CD4-positive, alpha-beta T cell treated with Interleukin-17A for 4 hours (primary cell): ENCODE data around the gene CIART.
"Not testable (repeated sequence)": the region's sequence is repeated elsewhere in the genome, so short reads cannot be mapped to it uniquely, and the experiment has no call there.

Source experiments
- DNase-seq: peaks from one replicate; pipeline ENCODE4 v3.0.0-alpha.2; 2020; ENCODE audit warnings: mixed read lengths

CIART gene

GRCh38 chr1:150262388-150263320, 19.7 kb upstream of the CIART start:
- no peak for DNase-seq

- no peak for DNase-seq
Observed at GRCh38 chr1:150263549-150263948, 18.8 kb upstream of the CIART start.

DNA sequence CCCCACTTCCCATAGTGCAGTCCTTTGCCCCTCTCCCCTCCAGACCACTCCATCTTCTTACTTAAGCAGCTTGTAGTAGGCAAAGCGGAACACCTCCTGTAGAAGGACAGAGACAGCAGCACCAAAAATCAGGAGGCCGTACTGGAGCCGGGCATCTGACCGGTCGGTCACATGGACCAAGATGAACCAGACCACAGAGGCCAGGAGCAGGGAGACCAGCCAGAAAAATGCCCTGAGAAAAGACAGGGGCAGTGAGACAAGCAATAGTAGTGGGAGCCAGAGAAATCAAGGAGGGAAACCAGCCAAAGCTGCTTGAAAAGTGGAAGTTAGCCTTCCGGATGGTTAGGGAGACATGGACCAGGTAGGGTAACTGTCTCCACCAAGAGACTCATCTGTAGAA, 14.5 kb upstream of the CIART start:
- no peak for DNase-seq

GRCh38 chr1:150268340-150268704, 14.0 kb upstream of the CIART start:
- DNase-seq, result peak; percentile 45

- DNase-seq, result peak; percentile 94
Observed at GRCh38 chr1:150268705-150269403, 13.5 kb upstream of the CIART start, which contains the start of gene APH1A. Gene APH1A, minus strand, starts transcription at chr1:150269016. Its CDS starts 206 bp downstream, at chr1:150268810.

- no peak for DNase-seq
Observed at GRCh38 chr1:150269451-150269850, 12.9 kb upstream of the CIART start.

GRCh38 chr1:150271291-150271959, 10.9 kb upstream of the CIART start:
- no peak for DNase-seq

GRCh38 chr1:150273311-150273710, 9.0 kb upstream of the CIART start:
- DNase-seq, result no peak

- no peak for DNase-seq
Observed at GRCh38 chr1:150280138-150280707, 2.1 kb upstream of the CIART start.

- DNase-seq, result peak; percentile 73
Observed at GRCh38 chr1:150281221-150281757, 1.1 kb upstream of the CIART start.

- peak; percentile 21 for DNase-seq
Observed at GRCh38 chr1:150282558-150282958, 204 bp downstream of the CIART start.

- DNase-seq, result no peak
Observed at GRCh38 chr1:150283260-150283659, 906 bp downstream of the CIART start.

- DNase-seq, result no peak
Observed at GRCh38 chr1:150288382-150288781, 6.0 kb downstream of the CIART start.

DNA sequence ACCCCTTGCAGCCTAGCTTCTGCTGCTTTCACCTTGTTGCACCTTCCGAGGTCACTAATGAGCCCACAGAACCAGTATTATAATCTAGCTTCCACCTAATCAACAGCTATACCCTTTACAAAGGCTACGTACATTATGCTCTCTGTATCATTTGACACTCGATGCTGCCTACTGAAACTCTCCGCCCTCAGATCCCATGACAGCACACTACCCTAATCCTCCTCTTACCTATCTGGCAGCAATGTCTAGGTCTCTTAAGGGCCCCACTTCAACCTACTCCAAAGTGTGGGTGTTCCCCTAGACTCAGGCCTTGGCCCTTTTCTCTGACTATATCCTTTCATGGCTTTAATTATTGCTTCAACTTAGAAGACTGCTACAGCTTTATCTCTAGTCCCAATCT, 6.5 kb downstream of the CIART start:
- no peak for DNase-seq

DNA sequence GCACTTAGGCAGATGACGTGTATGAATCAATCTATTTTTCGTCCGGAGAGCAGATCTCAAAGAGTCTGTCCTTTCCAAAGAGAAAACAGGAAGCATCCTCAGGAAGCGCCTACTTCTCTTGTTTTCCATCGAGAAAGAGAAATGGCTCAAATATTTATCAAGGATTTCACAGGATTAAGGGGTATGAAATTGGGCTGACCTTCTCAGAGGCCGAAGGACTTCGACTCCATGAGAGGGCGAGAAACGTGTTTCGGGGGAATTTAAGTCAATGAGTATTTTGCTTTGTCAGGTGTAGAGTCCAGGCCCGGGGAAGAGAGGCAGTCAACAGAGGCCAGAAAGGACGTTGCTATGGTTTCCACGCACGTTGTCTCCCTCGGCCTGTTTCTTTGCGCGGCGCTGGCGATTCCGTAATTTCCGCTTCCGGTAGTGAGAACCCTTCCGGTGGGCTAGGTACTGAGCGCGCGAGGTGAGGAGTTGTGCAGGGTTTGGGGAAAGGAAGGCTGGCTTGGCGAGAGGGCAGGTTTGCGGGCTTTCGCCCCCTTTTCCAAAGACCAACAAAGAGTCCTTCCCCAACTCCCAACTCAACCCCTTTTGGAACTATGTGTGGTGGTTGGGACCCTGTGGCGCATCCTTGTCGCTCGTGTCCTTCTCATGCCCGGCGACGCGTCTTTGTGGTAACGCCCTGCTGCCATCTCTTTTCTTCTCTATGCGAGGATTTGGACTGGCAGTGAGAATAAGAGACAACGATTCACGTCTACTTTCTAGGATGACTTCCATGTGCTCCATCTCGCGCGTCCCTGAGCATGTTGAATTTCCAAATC, 11.3 kb downstream of the CIART start, which contains the start of gene MRPS21:
MRPS21 (plus strand) TSS at position 429 of the 821 bp plus-strand sequence. CDS start 506 bp downstream, outside the sequence.
- DNase-seq, result peak; percentile 84

DNA sequence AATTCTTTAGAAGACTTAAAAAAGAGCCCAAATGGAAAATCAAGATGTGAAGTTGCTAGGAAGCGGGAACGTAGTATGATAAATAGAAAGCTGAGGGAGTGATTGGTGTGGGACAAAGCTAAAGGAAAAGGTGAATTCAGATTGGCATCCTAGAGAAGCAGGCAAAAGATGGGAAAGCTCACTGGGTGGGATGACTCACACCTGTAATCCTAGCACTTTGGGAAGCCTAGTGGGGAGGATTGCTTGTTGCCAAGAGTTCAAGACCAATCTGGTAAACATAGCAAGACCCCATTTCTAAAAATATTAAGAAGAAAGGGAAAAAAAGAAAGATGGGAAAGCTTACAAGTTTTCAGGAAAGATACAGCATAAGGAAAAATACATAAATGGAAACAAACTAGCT, 13.1 kb downstream of the CIART start:
- no peak for DNase-seq

DNA sequence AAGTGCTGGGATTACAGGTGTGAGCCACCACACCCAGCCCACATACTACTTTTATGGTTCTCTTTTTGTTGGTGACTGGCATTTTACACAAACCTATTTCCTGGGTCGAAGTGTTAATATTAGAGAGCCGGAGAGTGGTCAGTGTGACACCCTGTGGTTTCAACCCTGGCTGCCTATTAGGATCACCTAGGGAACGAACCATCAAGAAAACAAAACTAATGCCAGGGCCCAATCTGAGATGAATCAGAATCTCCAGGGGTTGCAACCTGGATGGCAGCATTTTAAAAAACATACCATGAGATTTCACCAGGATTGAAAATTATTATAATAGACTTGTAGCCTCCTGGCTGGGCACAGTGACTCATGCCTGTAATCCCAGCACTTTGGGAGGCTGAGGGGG, 17.4 kb downstream of the CIART start:
- no peak for DNase-seq

- DNase-seq, result no peak
Observed at GRCh38 chr1:150302338-150302737, 20.0 kb downstream of the CIART start.

- no peak for DNase-seq
Observed at GRCh38 chr1:150302902-150303301, 20.5 kb downstream of the CIART start.

- DNase-seq, result not testable (repeated sequence)
Observed at GRCh38 chr1:150308585-150308984, 26.2 kb downstream of the CIART start.

DNA sequence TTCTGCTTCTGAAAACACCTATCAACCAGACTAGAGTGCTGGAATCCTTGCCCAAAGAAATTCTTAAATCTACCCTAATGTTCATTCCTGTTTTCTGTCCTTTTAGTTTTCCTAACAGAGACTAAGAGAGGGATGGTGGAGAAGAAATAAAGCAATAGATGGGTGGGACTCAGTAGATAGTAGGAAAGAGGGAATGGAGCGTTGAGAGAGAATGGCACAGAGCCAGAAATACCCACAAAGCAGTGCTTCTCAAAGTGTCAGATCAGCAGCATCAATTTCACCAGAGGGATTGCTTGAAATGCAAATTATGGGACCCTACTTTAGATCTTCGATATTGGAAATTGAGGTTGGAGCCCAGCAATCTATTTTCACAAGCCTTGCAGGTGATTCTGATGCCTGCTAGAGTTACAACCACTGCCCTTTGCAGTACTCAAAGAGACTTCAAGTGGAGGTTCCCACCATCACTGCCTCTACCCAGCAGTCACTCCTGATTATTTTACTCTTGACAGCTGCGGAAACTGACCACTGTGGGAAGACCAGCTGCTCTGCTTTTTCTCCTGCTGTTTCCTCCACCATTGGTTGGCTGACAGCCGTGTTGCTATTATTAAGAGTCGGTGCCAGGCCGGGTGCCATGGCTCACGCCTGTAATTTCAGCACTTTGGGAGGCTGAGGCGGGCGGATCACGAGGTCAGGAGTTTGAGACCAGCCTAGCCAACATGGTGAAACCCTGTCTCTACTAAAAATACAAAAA, 27.6 kb downstream of the CIART start:
- DNase-seq, result no peak
